Liver (tissue), 9 donors: ENCODE data around the gene PDE2A. TPM values are rescaled to one million over a fixed set of nuclear protein-coding genes. Genes with fewer than 3 reads are reported as not detected.

Source experiments
- DNase-seq: peaks from one replicate; pipeline ENCODE4 v3.0.0-alpha.2; 2017; ENCODE audit warnings: low spot score
- H3K27ac ChIP-seq, 2 donors: one replicate each; pipeline ENCODE4 v1.7.0; 2013; ENCODE audit warnings: inconsistent platforms in 2 of 2, low read length in 2 of 2, control low read depth in 1 of 2, low read depth in 1 of 2, mild to moderate bottlenecking in 1 of 2
- H3K27me3 ChIP-seq, 4 donors: one replicate each; pipeline versions ENCODE4 v1.6.1 to v1.7.0; 2013; ENCODE audit warnings: low read length in 3 of 4, inconsistent platforms in 1 of 4, mild to moderate bottlenecking in 1 of 4, moderate library complexity in 1 of 4; ENCODE audit not compliant: control insufficient read depth in 4 of 4, insufficient read depth in 4 of 4
- H3K36me3 ChIP-seq, 4 donors: one replicate each; pipeline versions ENCODE4 v1.6.1 to v1.7.0; 2013; ENCODE audit warnings: low read length in 3 of 4, mild to moderate bottlenecking in 3 of 4, low read depth in 1 of 4, moderate library complexity in 1 of 4; ENCODE audit not compliant: control insufficient read depth in 4 of 4, insufficient read depth in 3 of 4
- H3K4me1 ChIP-seq, 4 donors: one replicate each; pipeline versions ENCODE4 v1.6.1 to v1.7.0; 2013; ENCODE audit warnings: low read length in 3 of 4, mild to moderate bottlenecking in 3 of 4, moderate library complexity in 1 of 4; ENCODE audit not compliant: control insufficient read depth in 4 of 4, insufficient read depth in 4 of 4
- H3K4me3 ChIP-seq, 3 donors: one replicate each; pipeline versions ENCODE4 v1.6.1 to v1.7.0; 2013; ENCODE audit warnings: low read length in 3 of 3, control low read depth in 1 of 3, low read depth in 1 of 3, mild to moderate bottlenecking in 1 of 3
- H3K9ac ChIP-seq, 2 donors: one replicate each; pipeline ENCODE4 v1.7.0; 2013; ENCODE audit warnings: low read length in 2 of 2, mild to moderate bottlenecking in 2 of 2, moderate library complexity in 2 of 2, control low read depth in 1 of 2, low read depth in 1 of 2
- H3K9me3 ChIP-seq, 4 donors: one replicate each; pipeline versions ENCODE4 v1.6.1 to v1.7.0; 2013; ENCODE audit warnings: low read length in 3 of 4; ENCODE audit not compliant: control insufficient read depth in 4 of 4
- EGR1 ChIP-seq, 2 donors: IDR thresholded peaks; 2 replicates each; pipeline ENCODE4 v1.6.1; 2016 to 2018; ENCODE audit warnings: antibody characterized with exemption in 2 of 2, low read depth in 2 of 2
- FOXA1 ChIP-seq: IDR thresholded peaks from 2 replicates; pipeline ENCODE4 v1.6.1; 2016; ENCODE audit warnings: antibody characterized with exemption
- FOXA2 ChIP-seq: IDR thresholded peaks from 2 replicates; pipeline ENCODE4 v1.6.1; 2016; ENCODE audit warnings: antibody characterized with exemption
- GABPA ChIP-seq, 2 donors: IDR thresholded peaks in 1 of 2; conservative IDR thresholded peaks in 1 of 2; 2 replicates each; pipeline ENCODE4 v1.6.1; 2016; ENCODE audit warnings: antibody characterized with exemption in 2 of 2, mild to moderate bottlenecking in 1 of 2, moderate library complexity in 1 of 2
- HNF4A ChIP-seq, 2 donors: conservative IDR thresholded peaks; 2 replicates each; pipeline ENCODE4 v1.6.1; 2016; ENCODE audit warnings: antibody characterized with exemption in 2 of 2, mild to moderate bottlenecking in 2 of 2
- HNF4G ChIP-seq: IDR thresholded peaks from 2 replicates; pipeline ENCODE4 v1.6.1; 2016; ENCODE audit warnings: antibody characterized with exemption
- JUND ChIP-seq, 2 donors: IDR thresholded peaks; 2 replicates each; pipeline ENCODE4 v1.6.1; 2016; ENCODE audit warnings: antibody characterized with exemption in 2 of 2
- NR2F2 ChIP-seq: IDR thresholded peaks from 2 replicates; pipeline ENCODE4 v1.6.1; 2016; ENCODE audit warnings: antibody characterized with exemption
- RAD21 ChIP-seq, 2 donors: IDR thresholded peaks; 2 replicates each; pipeline ENCODE4 v1.6.1; 2016; ENCODE audit warnings: antibody characterized with exemption in 2 of 2, mild to moderate bottlenecking in 2 of 2
- RXRA ChIP-seq, 2 donors: IDR thresholded peaks; 2 replicates each; pipeline ENCODE4 v1.6.1; 2017 to 2018; ENCODE audit warnings: antibody characterized with exemption in 2 of 2, mild to moderate bottlenecking in 1 of 2
- SP1 ChIP-seq: IDR thresholded peaks from 2 replicates; pipeline ENCODE4 v1.6.1; 2018; ENCODE audit warnings: antibody characterized with exemption, mild to moderate bottlenecking
- TAF1 ChIP-seq: conservative IDR thresholded peaks from 2 replicates; pipeline ENCODE4 v1.6.1; 2016; ENCODE audit warnings: antibody characterized with exemption, mild to moderate bottlenecking
- YY1 ChIP-seq: IDR thresholded peaks from 2 replicates; pipeline ENCODE4 v1.6.1; 2016; ENCODE audit warnings: antibody characterized with exemption, mild to moderate bottlenecking
- ZBTB33 ChIP-seq: IDR thresholded peaks from 2 replicates; pipeline ENCODE4 v1.6.1; 2016; ENCODE audit warnings: antibody characterized with exemption
- WGBS: extraction: QIAGEN DNeasy Blood & Tissue Kit; methylation state at CpG from one replicate; pipeline ENCODE4 v1.1.7; 2013; 5-methylcytosine and 5-hydroxymethylcytosine counted together
- polyA plus RNA-seq, 2 donors: library from polyadenylated mRNA; stranded (reverse) in 1 of 2; unstranded in 1 of 2; fragments of 200-250 nt in 1 of 2; fragments of >200 nt in 1 of 2; fragmentation: Nextera tagmentation in 1 of 2; extraction: Ambion mirVana in 1 of 2; gene quantifications; one replicate each; pipeline versions ENCODE4 v1.2.1 to v1.2.3, GENCODE V29; 2013 to 2015
- total RNA-seq, 2 donors: library from RNA; depleted of rRNA; stranded (reverse); fragments of >200 nt; gene quantifications; one replicate each; pipeline ENCODE4 v1.2.3, GENCODE V29; 2014
- TF ChIP-seq, protein P1 (sequence below): IDR thresholded peaks from 2 replicates; pipeline ENCODE4 v1.6.1; 2016; ENCODE audit warnings: antibody characterized with exemption
- TF ChIP-seq, protein P2 (sequence below): IDR thresholded peaks from 2 replicates; pipeline ENCODE4 v1.6.1; 2016; ENCODE audit warnings: antibody characterized with exemption
- TF ChIP-seq, protein P3 (sequence below): fragments of 150-350 bp; IDR thresholded peaks from 2 replicates; pipeline ENCODE4 v1.5.1; 2017; ENCODE audit warnings: improper control_type of control experiment, low read depth, low read length; ENCODE audit not compliant: missing input control
- donor health status: healthy.
- donor health status: healthy.
- donor health status: healthy.
- donor health status: healthy.
- donor health status: healthy.

The PDE2A gene
- total and polyA plus RNA-seq, 4 donors: 4.3 to 32.8 (median 12.9) TPM

DNA sequence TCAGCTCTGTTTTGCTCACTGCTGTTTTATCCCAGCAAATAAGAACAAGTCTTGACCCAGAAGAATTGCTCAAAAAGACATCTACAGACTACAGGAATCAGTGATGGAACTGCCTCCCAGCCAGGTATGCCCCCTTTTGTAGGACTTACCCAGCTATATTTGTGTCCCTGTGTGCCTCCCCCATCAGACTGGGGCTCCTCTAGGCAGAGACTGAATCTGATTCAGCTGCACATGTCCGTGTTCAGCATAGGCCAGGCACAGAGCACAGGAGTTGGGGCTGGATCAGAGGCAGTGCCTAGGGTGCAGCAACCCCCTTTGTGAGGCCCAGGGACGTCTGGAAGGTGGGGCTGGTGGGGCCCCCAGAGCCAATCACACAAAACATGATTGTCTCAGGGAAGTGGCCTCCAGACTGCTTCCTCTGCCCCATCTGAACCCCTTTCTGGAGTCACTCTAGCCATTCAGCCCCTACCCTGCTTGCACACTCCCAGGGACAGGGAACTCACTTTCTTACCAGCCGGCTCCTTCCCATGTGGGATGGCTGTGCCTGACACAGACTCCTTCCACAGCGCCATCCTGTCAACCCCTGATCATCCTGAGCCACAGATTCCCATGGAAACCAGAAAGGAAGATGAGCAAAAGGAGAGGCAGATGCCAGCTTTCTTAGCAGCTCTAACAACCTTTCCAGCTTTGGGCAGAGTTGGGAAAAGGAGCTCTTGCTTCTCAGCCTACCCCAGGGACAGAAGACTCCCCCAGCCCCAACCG lies 24.8 kb downstream of the PDE2A start:
- H3K9me3 ChIP-seq: no peaks in the 10 kb centered on the region
- H3K27me3 ChIP-seq: no peaks in the 10 kb centered on the region
- H3K4me3 ChIP-seq: no peak overlapping the region
- no peaks in the 10 kb centered on the region for H3K4me1 ChIP-seq
- WGBS: 81% methylated on average over 5 of the region's 5 CpGs
- H3K27ac ChIP-seq: no peak overlapping the region
- DNase-seq: no peak
- H3K36me3 ChIP-seq: no peaks in the 10 kb centered on the region
- no peak overlapping the region for H3K9ac ChIP-seq
- TF ChIP-seq FOXA2 (no peak), HNF4A (conservative IDR thresholded peaks at IDR 0.05) (no peak), SP1 (no peak)

GRCh38 chr11:72648384-72649136 lies 25.7 kb downstream of the PDE2A start:
- Histone ChIP-seq H3K27ac (no peak overlapping the region), H3K4me1 (no peaks in the 10 kb centered on the region), H3K27me3 (no peaks in the 10 kb centered on the region), H3K9ac (no peak overlapping the region), H3K36me3 (no peaks in the 10 kb centered on the region), H3K4me3 (no peak overlapping the region), H3K9me3 (no peaks in the 10 kb centered on the region)
- DNase-seq: no peak
- WGBS: 87% methylated on average over 7 of the region's 7 CpGs
- no peak for TF ChIP-seq RAD21 (IDR thresholded peaks at IDR 0.05)
- TF ChIP-seq FOXA1: no peak
- no peak for TF ChIP-seq ZBTB33
- TF ChIP-seq SP1: no peak
- no peak for TF ChIP-seq GABPA (IDR thresholded peaks at IDR 0.05 in 1 of 2, conservative IDR thresholded peaks at IDR 0.05 in 1 of 2)
- no peak for TF ChIP-seq HNF4G
- TF ChIP-seq RXRA (IDR thresholded peaks at IDR 0.05): no peak
- TF ChIP-seq, protein P1, sequence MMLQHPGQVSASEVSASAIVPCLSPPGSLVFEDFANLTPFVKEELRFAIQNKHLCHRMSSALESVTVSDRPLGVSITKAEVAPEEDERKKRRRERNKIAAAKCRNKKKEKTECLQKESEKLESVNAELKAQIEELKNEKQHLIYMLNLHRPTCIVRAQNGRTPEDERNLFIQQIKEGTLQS: no peak
- no peak for TF ChIP-seq YY1
- TF ChIP-seq, protein P2, sequence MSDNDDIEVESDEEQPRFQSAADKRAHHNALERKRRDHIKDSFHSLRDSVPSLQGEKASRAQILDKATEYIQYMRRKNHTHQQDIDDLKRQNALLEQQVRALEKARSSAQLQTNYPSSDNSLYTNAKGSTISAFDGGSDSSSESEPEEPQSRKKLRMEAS: no peak
- no peak for TF ChIP-seq NR2F2
- TF ChIP-seq, protein P3, sequence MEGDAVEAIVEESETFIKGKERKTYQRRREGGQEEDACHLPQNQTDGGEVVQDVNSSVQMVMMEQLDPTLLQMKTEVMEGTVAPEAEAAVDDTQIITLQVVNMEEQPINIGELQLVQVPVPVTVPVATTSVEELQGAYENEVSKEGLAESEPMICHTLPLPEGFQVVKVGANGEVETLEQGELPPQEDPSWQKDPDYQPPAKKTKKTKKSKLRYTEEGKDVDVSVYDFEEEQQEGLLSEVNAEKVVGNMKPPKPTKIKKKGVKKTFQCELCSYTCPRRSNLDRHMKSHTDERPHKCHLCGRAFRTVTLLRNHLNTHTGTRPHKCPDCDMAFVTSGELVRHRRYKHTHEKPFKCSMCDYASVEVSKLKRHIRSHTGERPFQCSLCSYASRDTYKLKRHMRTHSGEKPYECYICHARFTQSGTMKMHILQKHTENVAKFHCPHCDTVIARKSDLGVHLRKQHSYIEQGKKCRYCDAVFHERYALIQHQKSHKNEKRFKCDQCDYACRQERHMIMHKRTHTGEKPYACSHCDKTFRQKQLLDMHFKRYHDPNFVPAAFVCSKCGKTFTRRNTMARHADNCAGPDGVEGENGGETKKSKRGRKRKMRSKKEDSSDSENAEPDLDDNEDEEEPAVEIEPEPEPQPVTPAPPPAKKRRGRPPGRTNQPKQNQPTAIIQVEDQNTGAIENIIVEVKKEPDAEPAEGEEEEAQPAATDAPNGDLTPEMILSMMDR: no peak
- TF ChIP-seq TAF1: no peak
- no peak for TF ChIP-seq EGR1 (IDR thresholded peaks at IDR 0.05; ENCODE audit: low read depth in 2 of 2)
- no peak for TF ChIP-seq JUND (IDR thresholded peaks at IDR 0.05)
